ENCODE results near the gene GNRH2. TPM values are rescaled to one million over a fixed set of nuclear protein-coding genes. Genes with fewer than 3 reads are reported as not detected.

The GNRH2 gene
- total RNA-seq, 1 donor from 2014 or later = 1.4 TPM

DNA sequence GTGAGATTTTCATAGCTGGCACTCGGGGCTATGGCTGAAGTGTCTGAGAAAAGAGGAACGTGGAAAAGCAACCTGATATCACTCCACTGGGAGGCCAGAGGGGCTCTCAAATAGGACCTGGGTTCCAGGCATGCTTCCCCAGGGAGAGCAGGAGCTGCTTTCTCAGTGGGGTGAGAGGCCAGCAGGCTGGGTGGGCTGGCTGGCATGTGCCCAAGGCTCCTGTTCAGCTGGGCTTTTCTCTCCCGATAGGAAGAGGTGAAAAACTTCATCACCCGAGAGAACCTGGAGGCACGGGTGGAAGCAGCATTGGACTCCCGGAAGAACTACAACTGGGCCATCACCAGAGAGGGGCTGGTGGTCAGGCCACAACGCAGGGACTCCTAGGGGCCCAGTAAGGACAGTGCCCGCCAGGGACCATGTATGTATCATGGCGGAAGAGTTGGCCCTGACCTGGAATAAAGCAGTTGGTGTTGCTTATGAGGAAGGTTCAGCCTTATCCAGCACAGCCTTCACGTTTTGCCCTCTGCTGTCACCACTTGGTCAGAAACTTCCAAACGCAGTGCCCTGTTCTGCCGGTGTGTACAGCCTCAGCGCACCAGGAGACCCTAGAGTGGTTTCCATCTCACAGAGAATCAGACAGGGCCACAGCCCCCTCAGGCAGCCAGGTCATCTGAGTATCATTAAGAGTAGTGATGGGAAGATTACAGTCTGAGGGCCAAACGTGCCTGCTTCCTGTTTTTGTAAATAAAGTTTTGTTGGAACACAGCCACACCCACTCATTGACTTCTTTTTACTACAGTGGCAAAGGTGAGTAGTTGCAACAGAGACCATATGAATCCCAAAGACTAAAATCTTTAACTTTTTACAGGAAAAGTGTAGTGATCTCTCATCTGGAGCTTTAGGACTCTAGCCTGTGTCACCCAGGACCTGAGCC lies 4.3 kb downstream of the GNRH2 start:
- H3K36me3 Mint-ChIP-seq (ENCODE audit: low read depth, unreplicated experiment) = peaks cover 17% of the 10 kb centered on the region
- peak overlapping the region; percentile 90 for H3K4me3 Mint-ChIP-seq (ENCODE audit: unreplicated experiment)
- Histone ChIP-seq H2AFZ (ENCODE audit: low read depth, low read length) (no peak overlapping the region), H3K27me3 (ENCODE audit: insufficient read depth, low read length) (no peaks in the 10 kb centered on the region), H3K4me3 (ENCODE audit: insufficient read depth, low read depth, low read length) (no peak overlapping the region), H3K4me2 (ENCODE audit: low read length) (no peak overlapping the region), H3K36me3 (ENCODE audit: insufficient read depth, low read length) (peaks cover 13% of the 10 kb centered on the region), H3K4me1 (ENCODE audit: insufficient read depth, low read length) (peaks cover 9% of the 10 kb centered on the region), H3K79me2 (ENCODE audit: insufficient read depth, low read length) (peaks cover 10% of the 10 kb centered on the region), H4K20me1 (ENCODE audit: insufficient read depth, low read length) (peaks cover 5% of the 10 kb centered on the region), H3K9me3 (ENCODE audit: insufficient read depth, low read depth, low read length) (no peaks in the 10 kb centered on the region), H3K9ac (ENCODE audit: low read length) (no peak overlapping the region), H3K27ac (ENCODE audit: low read depth, low read length) (no peak overlapping the region)
- peaks cover 8% of the 10 kb centered on the region for H3K4me1 Mint-ChIP-seq (ENCODE audit: low read depth, unreplicated experiment)
- DNase-seq (ENCODE audit: low read depth) (no peak), FAIRE-seq (no peak)
- no peaks in the 10 kb centered on the region for H3K9me3 Mint-ChIP-seq (ENCODE audit: unreplicated experiment)
- H3K27ac Mint-ChIP-seq (ENCODE audit: unreplicated experiment) = no peak overlapping the region
- H3K27me3 Mint-ChIP-seq (ENCODE audit: low read depth, unreplicated experiment) = no peaks in the 10 kb centered on the region
- no peak for TF ChIP-seq EZH2 (IDR thresholded peaks at IDR 0.05; ENCODE audit: insufficient read depth, low read length)
- TF ChIP-seq, protein P1, sequence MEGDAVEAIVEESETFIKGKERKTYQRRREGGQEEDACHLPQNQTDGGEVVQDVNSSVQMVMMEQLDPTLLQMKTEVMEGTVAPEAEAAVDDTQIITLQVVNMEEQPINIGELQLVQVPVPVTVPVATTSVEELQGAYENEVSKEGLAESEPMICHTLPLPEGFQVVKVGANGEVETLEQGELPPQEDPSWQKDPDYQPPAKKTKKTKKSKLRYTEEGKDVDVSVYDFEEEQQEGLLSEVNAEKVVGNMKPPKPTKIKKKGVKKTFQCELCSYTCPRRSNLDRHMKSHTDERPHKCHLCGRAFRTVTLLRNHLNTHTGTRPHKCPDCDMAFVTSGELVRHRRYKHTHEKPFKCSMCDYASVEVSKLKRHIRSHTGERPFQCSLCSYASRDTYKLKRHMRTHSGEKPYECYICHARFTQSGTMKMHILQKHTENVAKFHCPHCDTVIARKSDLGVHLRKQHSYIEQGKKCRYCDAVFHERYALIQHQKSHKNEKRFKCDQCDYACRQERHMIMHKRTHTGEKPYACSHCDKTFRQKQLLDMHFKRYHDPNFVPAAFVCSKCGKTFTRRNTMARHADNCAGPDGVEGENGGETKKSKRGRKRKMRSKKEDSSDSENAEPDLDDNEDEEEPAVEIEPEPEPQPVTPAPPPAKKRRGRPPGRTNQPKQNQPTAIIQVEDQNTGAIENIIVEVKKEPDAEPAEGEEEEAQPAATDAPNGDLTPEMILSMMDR (IDR thresholded peaks at IDR 0.05; ENCODE audit: insufficient read depth, low read depth, low read length) = no peak

DNA sequence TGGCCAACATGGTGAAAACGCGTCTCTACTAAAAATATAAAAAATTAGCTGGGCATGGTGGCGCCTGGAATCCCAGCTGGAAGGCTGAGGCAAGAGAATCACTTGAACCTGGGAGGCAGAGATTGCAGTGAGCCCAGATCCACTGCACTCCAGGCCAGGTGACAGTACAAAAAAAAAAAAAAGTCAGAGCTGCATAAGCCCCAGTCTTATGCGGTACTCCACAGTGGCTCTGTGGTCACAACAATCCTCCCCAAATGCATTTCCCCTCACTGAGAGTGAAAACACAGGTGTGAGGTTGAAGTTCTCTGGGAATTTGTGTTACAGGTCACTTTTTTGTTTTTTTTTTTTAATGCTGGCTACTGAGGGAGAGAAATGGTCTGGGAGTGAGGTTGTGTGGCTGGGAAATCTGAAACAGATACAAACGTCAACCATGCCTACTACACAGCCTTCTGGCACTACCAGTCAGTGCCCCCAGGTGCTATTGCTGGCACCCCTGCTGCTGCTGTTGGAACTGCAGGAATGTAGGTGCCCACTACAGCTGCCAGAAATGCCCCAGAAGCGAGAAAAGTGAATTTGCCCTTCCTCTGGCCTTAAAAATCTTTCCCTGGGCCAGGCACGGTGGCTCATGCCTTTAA lies 8.1 kb downstream of the GNRH2 start:
- TF ChIP-seq, protein P1 (IDR thresholded peaks at IDR 0.05; ENCODE audit: insufficient read depth, low read depth, low read length) = no peak
- no peak for TF ChIP-seq EZH2 (IDR thresholded peaks at IDR 0.05; ENCODE audit: insufficient read depth, low read length)
- no peaks in the 10 kb centered on the region for H3K27me3 ChIP-seq (ENCODE audit: insufficient read depth, low read length)
- H3K36me3 Mint-ChIP-seq (ENCODE audit: low read depth, unreplicated experiment) = peaks cover 13% of the 10 kb centered on the region
- no peak overlapping the region for H3K27ac Mint-ChIP-seq (ENCODE audit: unreplicated experiment)
- peaks cover 5% of the 10 kb centered on the region for H3K4me1 ChIP-seq (ENCODE audit: insufficient read depth, low read length)
- H3K4me3 ChIP-seq (ENCODE audit: insufficient read depth, low read depth, low read length) = no peak overlapping the region
- no peak overlapping the region for H3K4me2 ChIP-seq (ENCODE audit: low read length)
- H3K79me2 ChIP-seq (ENCODE audit: insufficient read depth, low read length) = peaks cover 10% of the 10 kb centered on the region
- H3K9me3 Mint-ChIP-seq (ENCODE audit: unreplicated experiment) = no peaks in the 10 kb centered on the region
- peaks cover 13% of the 10 kb centered on the region for H3K36me3 ChIP-seq (ENCODE audit: insufficient read depth, low read length)
- peaks cover 5% of the 10 kb centered on the region for H4K20me1 ChIP-seq (ENCODE audit: insufficient read depth, low read length)
- no peak overlapping the region for H3K4me3 Mint-ChIP-seq (ENCODE audit: unreplicated experiment)
- no peak overlapping the region for H3K27ac ChIP-seq (ENCODE audit: low read depth, low read length)
- no peaks in the 10 kb centered on the region for H3K9me3 ChIP-seq (ENCODE audit: insufficient read depth, low read depth, low read length)
- peaks cover 3% of the 10 kb centered on the region for H3K4me1 Mint-ChIP-seq (ENCODE audit: low read depth, unreplicated experiment)
- no peaks in the 10 kb centered on the region for H3K27me3 Mint-ChIP-seq (ENCODE audit: low read depth, unreplicated experiment)
- DNase-seq (ENCODE audit: low read depth) (no peak), FAIRE-seq (no peak)
- H3K9ac ChIP-seq (ENCODE audit: low read length) = no peak overlapping the region
- no peak overlapping the region for H2AFZ ChIP-seq (ENCODE audit: low read depth, low read length)
